BE2C (cell line): ENCODE measurements around the gene NADK.

Experiments
- DNase-seq: peaks from one replicate; pipeline ENCODE4 v3.0.0-alpha.2; 2020
- H3K27me3 ChIP-seq: fragments of 250-450 bp; sonication (Bioruptor Pico); 2 replicates; pipeline ENCODE4 v1.5.1; 2020; ENCODE audit warnings: mild to moderate bottlenecking
- H3K36me3 ChIP-seq: fragments of 250-450 bp; sonication (Bioruptor Pico); 2 replicates; pipeline ENCODE4 v1.5.1; 2020; ENCODE audit warnings: mild to moderate bottlenecking
- H3K4me1 ChIP-seq: fragments of 250-450 bp; sonication (Bioruptor Pico); 2 replicates; pipeline ENCODE4 v1.5.1; 2020
- H3K4me3 ChIP-seq: 2 replicates; pipeline ENCODE4 v1.5.1; 2011; ENCODE audit warnings: low read depth, low read length
- H3K9me3 ChIP-seq: fragments of 250-450 bp; sonication (Bioruptor Pico); 2 replicates; pipeline ENCODE4 v1.5.1; 2020
- CTCF ChIP-seq: IDR thresholded peaks from 2 replicates; pipeline ENCODE4 v1.5.1; 2012; ENCODE audit warnings: mild to moderate bottlenecking, low read depth, low read length

The NADK gene

DNA sequence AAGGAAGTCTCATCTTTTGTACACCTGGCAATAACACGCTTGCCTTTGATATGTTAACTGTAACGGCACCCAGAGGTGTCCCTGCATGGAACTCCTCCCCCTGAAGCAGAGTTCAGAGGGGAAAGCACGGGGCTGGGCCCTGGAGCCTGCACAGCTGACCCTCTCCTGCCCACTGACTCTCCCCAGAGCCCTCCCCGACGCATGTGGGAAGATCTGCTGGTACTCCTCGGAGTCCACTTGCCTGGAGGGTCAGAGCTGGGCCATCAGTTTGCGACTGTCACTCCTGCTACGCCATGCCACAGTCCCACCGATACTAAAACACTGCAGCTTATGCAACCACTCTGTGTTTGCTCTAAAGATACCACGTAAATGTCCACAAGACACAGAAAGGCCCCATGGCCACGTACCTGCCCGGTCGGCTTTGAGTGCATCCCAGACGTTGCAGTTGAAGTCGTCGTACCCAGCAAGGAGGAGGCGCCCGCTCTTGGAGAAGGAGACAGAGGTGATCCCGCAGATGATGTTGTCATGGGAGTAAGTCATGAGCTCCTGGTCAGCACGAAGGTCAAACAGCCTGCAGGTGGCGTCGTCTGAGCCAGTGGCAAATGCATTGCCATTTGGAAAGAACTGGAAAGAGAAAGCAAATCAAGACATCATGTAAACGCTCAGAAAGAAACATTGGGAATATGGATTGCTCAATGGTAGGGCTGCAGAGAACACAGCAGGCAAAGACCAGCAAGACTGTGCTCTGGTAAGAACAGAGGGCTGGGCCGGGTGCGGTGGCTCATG, 10.6 kb upstream of the NADK start:
- Histone ChIP-seq H3K36me3 (peaks cover 90% of the 10 kb centered on the region), H3K27me3 (no peaks in the 10 kb centered on the region), H3K4me1 (peaks cover 11% of the 10 kb centered on the region), H3K9me3 (no peaks in the 10 kb centered on the region), H3K4me3 (no peak overlapping the region)
- DNase-seq: peak; percentile 67
- TF ChIP-seq CTCF: peak; percentile 74

DNA sequence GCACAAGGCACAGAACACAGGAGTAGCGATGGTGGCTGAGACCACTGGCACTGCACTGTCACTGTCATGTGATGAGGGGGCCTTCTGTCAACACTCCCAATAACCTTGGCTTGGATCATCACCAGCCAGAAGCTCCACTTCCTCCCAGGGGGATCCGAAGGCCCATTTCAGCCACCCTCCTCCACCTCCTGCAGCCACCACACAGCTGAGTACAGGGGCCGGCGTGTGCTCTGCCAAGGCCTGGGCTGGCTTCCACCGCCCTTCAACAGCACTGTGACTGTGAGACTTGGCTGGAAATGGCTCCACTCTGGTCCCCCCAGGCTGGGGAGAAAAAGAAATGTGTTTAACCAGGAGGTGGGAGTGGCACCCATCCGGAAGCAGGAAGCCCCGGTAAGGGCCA, 9.9 kb upstream of the NADK start:
- H3K4me1 ChIP-seq: peaks cover 11% of the 10 kb centered on the region
- H3K27me3 ChIP-seq: no peaks in the 10 kb centered on the region
- no peaks in the 10 kb centered on the region for H3K9me3 ChIP-seq
- peak; percentile 84 for DNase-seq
- H3K36me3 ChIP-seq: peaks cover 83% of the 10 kb centered on the region
- no peak for TF ChIP-seq CTCF
- no peak overlapping the region for H3K4me3 ChIP-seq

DNA sequence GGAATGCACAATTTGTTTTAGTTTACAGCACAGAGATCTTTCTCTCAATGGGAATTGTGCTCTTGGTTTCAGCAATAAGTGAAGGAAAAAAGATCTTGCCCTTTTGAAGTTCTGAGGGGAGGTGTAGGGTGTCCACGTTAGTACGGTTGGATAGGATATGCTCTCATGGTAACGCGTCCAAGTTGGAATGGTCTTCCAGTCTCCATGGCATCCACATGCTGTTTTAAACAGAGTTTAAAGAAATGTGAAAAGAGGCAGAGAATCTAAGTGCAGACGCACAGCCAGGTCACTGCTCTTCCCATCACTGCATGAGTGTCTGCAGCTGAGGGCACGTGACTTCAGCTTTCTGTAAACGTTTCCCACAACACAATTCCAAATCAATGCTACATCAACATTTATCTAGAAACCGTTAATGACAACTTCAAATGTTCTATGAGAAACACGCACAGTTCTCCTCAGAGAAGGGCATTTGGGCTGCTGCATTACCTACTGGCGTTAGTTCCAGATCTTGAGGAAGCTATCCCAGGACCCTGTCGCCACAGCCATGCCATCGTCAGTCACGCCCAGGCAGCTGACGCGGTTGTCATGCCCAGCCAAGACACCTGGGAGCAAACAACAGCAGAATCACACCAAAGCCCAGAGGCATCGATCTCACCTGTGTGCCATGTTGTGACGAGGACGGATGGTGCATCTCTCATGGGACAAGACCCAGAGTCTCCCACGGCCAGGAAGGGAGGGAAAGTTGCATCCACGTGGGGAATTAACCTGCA, 8.8 kb upstream of the NADK start:
- TF ChIP-seq CTCF: no peak
- Histone ChIP-seq H3K36me3 (peaks cover 79% of the 10 kb centered on the region), H3K9me3 (no peaks in the 10 kb centered on the region), H3K4me1 (peaks cover 11% of the 10 kb centered on the region), H3K27me3 (no peaks in the 10 kb centered on the region), H3K4me3 (no peak overlapping the region)
- no peak for DNase-seq

GRCh38 chr1:1785666-1786065, 7.4 kb upstream of the NADK start:
- no peaks in the 10 kb centered on the region for H3K9me3 ChIP-seq
- peaks cover 66% of the 10 kb centered on the region for H3K36me3 ChIP-seq
- no peak overlapping the region for H3K4me3 ChIP-seq
- TF ChIP-seq CTCF: no peak
- peaks cover 20% of the 10 kb centered on the region for H3K4me1 ChIP-seq
- H3K27me3 ChIP-seq: no peaks in the 10 kb centered on the region
- DNase-seq: no peak

GRCh38 chr1:1784933-1785332, 6.7 kb upstream of the NADK start:
- Histone ChIP-seq H3K36me3 (peaks cover 58% of the 10 kb centered on the region), H3K4me1 (peaks cover 26% of the 10 kb centered on the region), H3K27me3 (no peaks in the 10 kb centered on the region), H3K4me3 (no peak overlapping the region), H3K9me3 (no peaks in the 10 kb centered on the region)
- no peak for DNase-seq
- no peak for TF ChIP-seq CTCF

- no peaks in the 10 kb centered on the region for H3K9me3 ChIP-seq
- H3K4me1 ChIP-seq: peaks cover 24% of the 10 kb centered on the region
- peaks cover 43% of the 10 kb centered on the region for H3K36me3 ChIP-seq
- DNase-seq: no peak
- no peak overlapping the region for H3K4me3 ChIP-seq
- TF ChIP-seq CTCF: no peak
- no peaks in the 10 kb centered on the region for H3K27me3 ChIP-seq
These were observed 5.0 kb upstream of the NADK start for GRCh38 chr1:1783320-1783719.
